GM18873 (cell line): ENCODE data around the gene ASTN2.
"Not testable (repeated sequence)": the region's sequence is repeated elsewhere in the genome, so short reads cannot be mapped to it uniquely, and the experiment has no call there.

Source experiments
- ATAC-seq: cut with Tn5 transposase; IDR thresholded peaks from one replicate; pipeline ENCODE4 v1.9.1; 2021; ENCODE audit warnings: mild to moderate bottlenecking, moderate library complexity, moderate number of reproducible peaks; ENCODE audit not compliant: unreplicated experiment, low FRiP score

Gene ASTN2

GRCh38 chr9:116461632-116462031, 953.2 kb downstream of the ASTN2 start:
- ATAC-seq, result no peak

DNA sequence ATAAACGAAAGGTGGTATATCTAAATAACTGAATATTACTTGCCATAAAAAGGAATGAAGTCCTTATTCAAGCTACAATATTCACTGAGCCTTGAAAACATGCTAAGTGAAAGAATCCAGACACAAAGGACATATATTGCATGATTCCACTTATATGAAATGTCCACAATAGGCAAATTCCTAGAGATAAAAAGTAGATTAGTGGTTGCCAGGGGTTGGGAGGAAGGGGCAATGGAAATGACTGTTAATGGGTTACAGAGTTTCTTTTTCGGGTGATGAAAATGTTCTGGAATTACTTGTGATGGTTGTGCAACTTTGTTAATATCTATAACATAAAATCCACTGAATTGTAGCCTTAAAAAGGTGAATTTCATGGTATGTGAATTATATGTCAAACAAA, 954.8 kb downstream of the ASTN2 start:
- no peak for ATAC-seq

DNA sequence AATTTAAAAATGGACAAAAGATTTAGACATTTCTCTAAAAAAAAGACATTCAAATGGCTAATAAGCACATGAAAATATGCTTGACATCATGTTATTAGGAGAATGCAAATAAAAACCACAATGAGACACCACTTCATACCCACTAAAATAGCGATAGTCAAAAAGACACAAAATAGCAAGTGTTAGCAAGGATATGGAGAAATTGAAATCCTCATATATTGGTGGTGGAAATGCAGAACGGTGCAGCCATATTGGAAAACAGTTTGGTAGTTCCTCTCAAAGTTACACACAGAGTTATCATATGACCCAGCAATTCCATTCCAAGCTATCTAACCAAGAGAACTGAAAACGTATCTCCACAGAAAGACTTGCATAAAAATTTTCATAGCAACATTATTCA, 955.3 kb downstream of the ASTN2 start:
- no peak for ATAC-seq

DNA sequence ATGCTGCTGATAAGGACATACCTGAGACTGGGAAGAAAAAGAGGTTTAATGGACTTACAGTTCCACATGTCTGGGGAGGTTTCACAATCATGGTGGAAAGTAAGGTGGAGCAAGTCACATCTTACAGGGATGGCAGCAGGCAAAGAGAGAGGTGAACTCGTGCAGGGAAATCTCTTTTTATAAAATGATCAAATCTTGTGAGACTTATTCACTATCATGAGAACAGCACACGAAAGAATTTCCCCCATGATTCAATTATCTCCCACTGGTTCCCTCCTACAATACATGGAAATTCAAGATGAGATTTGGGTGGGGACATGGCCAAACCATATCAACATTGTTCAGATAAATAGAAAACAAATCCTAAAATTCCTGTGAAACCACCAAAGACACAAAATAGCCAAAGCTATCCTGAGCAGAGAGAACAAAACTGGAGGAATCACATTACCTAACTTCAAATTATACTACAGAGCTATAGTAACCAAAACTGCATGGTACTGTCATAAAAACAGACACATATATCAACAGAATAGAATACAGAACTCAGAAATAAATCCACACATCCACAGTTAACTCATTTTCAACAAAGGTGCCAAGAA, 958.3 kb downstream of the ASTN2 start:
- ATAC-seq, result no peak

- ATAC-seq, result not testable (repeated sequence)
Observed at GRCh38 chr9:116454539-116454938, 960.3 kb downstream of the ASTN2 start.

- no peak for ATAC-seq
Observed at GRCh38 chr9:116453785-116454184, 961.1 kb downstream of the ASTN2 start.

DNA sequence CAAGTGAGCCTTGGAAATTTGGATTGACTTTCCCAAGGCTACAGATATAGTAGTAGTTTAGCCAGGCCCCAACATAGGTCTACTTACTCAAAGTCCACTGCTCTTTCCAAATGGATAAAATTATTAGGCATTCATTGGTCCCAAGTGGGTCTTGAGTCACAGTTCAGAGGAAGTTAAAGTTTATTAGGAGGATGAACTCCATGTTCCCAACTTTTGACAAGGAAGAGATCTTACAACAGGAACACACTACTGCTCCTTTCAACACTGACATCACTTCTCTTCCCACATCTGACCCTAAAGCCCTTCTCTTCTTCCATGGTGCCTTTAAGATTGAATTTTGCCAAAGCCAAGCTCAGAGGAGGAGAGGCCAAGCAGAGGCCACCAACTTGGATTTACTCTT, 962.2 kb downstream of the ASTN2 start:
- ATAC-seq, result no peak

DNA sequence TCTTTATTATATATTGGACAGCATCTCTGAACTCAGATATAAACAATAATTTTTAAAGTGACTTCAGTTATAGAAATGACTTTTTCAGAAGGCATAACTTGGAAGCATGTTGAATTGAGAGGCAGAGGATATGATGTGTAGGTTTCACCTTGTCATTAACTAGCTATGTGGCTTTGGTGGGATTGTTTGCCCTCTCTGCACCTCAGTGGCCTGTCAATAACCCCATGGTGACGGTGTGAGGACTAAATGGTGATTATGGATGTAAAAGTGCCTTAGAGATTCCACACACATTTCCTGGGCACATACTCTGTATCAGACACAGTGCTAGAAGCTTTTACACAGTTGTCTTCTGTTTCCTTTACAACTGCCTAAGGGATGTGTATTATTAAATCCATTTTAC, 962.6 kb downstream of the ASTN2 start:
- no peak for ATAC-seq

DNA sequence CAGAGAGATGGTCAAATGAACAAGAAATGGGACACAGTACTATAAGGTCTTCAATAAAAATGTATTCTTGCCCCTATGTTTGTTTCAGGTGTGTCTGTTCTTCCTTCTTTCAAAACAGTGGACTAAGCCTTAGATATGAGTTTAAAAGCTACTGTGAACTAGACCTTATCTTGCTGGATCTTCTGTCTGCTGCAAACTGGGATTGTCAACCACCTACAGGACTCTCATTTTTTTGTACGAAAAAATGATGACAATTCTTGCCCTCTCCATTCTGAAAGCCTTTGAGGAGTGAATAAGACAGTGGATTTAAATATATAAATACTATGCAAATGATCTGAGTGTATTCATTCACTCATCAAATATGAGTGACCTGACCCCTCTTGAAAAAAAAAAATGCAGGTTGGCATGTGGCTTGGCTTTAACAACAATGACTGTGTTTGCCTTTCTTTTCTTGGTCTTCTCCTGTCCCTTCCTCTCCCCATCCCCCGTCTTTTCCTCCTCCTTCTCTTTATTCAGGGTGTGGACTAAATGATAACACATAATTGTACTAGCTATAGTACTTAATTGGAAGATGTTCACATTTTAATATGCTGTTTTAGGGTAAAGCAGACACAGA, 963.2 kb downstream of the ASTN2 start:
- ATAC-seq, result no peak

DNA sequence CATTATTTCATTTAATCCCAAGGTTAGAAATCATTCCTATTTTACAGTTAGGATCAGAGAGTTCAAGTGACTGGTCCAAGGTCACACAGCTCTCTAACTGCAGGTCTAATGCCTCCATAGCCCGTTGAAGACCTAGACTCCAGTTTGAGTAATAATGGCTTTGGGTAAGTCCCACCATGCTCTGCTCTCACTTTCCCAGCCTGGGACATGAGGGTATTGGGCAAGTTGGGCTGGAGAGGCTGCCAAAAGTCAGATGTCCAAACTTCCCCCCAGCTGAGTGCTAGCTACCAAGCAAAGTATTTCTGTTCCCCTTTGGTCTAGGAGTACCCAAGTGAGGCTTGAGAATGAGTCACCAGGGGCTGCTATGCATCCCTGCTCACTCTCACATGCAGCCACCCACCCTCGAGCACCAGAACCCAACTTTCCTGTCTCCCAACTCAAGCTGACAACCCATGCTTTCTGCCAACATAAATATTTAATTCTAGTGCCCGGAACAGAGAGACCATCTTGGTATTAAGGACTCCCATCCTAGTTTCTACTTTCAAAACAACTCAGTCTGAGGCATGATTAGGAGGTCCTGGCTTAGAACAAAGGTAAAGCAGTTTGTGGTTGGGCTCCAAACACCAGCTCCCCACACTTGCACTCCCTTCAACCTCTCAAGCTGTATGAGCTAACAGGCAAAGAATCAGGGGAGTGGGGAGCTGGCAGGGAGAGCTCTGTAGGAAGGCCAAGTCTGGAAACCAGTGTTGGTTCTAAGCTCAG, 964.3 kb downstream of the ASTN2 start:
- ATAC-seq, result no peak

GRCh38 chr9:116449949-116450348, 964.9 kb downstream of the ASTN2 start:
- no peak for ATAC-seq

DNA sequence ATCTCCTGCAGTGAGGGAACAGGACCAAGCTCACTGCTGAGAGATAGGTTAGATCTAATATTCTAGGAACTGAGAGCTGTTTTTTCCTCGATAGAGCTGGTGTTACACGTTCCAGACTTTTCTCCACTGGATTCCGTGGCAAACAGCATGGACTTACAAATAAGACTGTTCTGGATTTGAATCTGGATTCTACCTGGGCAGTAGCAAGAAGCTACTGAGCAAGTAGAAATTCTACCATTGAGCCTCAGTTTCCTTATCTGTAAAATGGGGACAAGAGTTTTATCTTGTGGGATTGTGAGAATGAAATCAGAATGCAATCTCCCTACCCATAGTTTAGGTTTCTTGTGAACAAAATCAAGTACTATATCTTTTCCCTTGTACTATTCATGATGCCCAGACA, 966.4 kb downstream of the ASTN2 start:
- ATAC-seq, result no peak

DNA sequence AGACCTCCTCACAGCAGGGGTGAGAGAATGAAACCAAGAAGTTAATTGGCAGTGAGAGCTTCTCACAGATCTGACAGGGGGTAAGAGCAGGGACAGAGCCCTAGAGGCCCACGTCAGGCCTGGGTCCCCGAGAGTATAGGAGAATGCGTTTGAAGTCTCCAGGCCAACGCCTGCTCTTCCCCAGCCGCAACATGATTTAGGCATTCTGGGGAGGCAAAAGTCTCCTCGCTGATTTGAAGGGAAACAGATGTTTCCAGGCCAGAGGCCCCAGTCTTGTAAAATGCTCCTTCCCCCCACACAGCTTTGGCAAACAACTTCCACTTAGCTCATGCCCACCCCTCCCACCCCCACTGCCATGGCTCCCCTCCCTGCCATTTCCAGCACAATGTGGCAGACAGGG, 966.9 kb downstream of the ASTN2 start:
- no peak for ATAC-seq

GRCh38 chr9:116442528-116442927, 972.3 kb downstream of the ASTN2 start:
- no peak for ATAC-seq

GRCh38 chr9:116437411-116438370, 977.2 kb downstream of the ASTN2 start:
- ATAC-seq, result no peak

- no peak for ATAC-seq
Observed at GRCh38 chr9:116436121-116436520, 978.7 kb downstream of the ASTN2 start.

- ATAC-seq, result no peak
Observed at GRCh38 chr9:116435706-116436105, 979.2 kb downstream of the ASTN2 start.

- no peak for ATAC-seq
Observed at GRCh38 chr9:116434314-116434713, 980.5 kb downstream of the ASTN2 start.

- no peak for ATAC-seq
Observed at GRCh38 chr9:116432051-116432450, 982.8 kb downstream of the ASTN2 start.

GRCh38 chr9:116430849-116431248, 984.0 kb downstream of the ASTN2 start:
- ATAC-seq, result no peak

- no peak for ATAC-seq
Observed at GRCh38 chr9:116425244-116425643, 989.6 kb downstream of the ASTN2 start.
